MM.1S (cell line): ENCODE measurements around the gene GABBR1.

Source experiments
- EZH2 ChIP-seq: fragments of 300-600 bp; sonication (generic); optimal IDR thresholded peaks from 2 replicates; pipeline ENCODE3; 2017; ENCODE audit warnings: low read depth, mild to moderate bottlenecking, antibody characterized with exemption, low read length, mixed read lengths
- EZH2phosphoT487 ChIP-seq: fragments of 300-600 bp; sonication (generic); IDR thresholded peaks from 2 replicates; pipeline ENCODE4 v1.6.1; 2018; ENCODE audit warnings: antibody characterized with exemption, low read length
- TF ChIP-seq, protein P1 (sequence below): fragments of 300-600 bp; sonication (generic); IDR thresholded peaks from 2 replicates; pipeline ENCODE4 v1.5.1; 2016; ENCODE audit warnings: antibody characterized with exemption, low read length, mixed read lengths

DNA sequence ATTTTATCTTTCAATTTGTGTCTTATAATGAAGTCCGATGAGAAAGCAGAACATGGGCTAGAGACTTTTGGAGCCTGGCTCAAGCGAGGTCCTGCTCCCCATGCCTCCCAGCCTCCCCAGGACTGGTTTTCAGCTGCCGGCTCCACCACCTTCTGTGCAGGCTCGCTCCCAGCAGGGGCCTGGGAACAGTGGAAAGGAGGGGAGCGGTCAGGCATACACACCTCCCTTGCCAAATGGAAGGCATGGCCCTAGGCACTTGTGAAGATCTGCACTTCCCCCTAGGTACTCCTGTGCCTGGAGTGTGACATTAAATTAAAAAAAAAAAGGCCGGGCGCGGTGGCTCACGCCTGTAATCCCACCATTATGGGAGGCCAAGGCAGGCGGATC is 19.2 kb upstream of the GABBR1 start:
- TF ChIP-seq EZH2 (no peak), EZH2phosphoT487 (no peak)
- TF ChIP-seq, protein P1, sequence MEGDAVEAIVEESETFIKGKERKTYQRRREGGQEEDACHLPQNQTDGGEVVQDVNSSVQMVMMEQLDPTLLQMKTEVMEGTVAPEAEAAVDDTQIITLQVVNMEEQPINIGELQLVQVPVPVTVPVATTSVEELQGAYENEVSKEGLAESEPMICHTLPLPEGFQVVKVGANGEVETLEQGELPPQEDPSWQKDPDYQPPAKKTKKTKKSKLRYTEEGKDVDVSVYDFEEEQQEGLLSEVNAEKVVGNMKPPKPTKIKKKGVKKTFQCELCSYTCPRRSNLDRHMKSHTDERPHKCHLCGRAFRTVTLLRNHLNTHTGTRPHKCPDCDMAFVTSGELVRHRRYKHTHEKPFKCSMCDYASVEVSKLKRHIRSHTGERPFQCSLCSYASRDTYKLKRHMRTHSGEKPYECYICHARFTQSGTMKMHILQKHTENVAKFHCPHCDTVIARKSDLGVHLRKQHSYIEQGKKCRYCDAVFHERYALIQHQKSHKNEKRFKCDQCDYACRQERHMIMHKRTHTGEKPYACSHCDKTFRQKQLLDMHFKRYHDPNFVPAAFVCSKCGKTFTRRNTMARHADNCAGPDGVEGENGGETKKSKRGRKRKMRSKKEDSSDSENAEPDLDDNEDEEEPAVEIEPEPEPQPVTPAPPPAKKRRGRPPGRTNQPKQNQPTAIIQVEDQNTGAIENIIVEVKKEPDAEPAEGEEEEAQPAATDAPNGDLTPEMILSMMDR: no peak
